Panc1 (cell line): ENCODE data around the gene SYNM.

ENCODE experiments used
- POLR2AphosphoS5 ChIP-seq: IDR thresholded peaks from 2 replicates; pipeline ENCODE4 v1.6.1; 2012; ENCODE audit warnings: mild to moderate bottlenecking, low read depth, low read length, moderate library complexity
- REST ChIP-seq, 2 experiments: IDR thresholded peaks; 2 replicates each; pipeline ENCODE4 v1.6.1; 2011 to 2012; ENCODE audit warnings: low read depth in 2 of 2, control low read depth in 1 of 2, low read length in 1 of 2, mild to moderate bottlenecking in 1 of 2, moderate library complexity in 1 of 2; ENCODE audit not compliant: insufficient read depth in 1 of 2
- SIN3A ChIP-seq: IDR thresholded peaks from 2 replicates; pipeline ENCODE4 v1.6.1; 2012; ENCODE audit warnings: low read depth, mild to moderate bottlenecking, low read length, moderate library complexity, borderline replicate concordance; ENCODE audit not compliant: insufficient read depth
- TCF7L2 ChIP-seq: IDR thresholded peaks from 2 replicates; pipeline ENCODE4 v1.6.1; 2011; ENCODE audit warnings: mild to moderate bottlenecking, low read depth, low read length, inconsistent platforms
- TF ChIP-seq, protein P1 (sequence below): fragments of 450-650 bp; IDR thresholded peaks from 2 replicates; pipeline ENCODE4 v1.5.1; 2017; ENCODE audit warnings: mild to moderate bottlenecking

- TF ChIP-seq, protein P1, sequence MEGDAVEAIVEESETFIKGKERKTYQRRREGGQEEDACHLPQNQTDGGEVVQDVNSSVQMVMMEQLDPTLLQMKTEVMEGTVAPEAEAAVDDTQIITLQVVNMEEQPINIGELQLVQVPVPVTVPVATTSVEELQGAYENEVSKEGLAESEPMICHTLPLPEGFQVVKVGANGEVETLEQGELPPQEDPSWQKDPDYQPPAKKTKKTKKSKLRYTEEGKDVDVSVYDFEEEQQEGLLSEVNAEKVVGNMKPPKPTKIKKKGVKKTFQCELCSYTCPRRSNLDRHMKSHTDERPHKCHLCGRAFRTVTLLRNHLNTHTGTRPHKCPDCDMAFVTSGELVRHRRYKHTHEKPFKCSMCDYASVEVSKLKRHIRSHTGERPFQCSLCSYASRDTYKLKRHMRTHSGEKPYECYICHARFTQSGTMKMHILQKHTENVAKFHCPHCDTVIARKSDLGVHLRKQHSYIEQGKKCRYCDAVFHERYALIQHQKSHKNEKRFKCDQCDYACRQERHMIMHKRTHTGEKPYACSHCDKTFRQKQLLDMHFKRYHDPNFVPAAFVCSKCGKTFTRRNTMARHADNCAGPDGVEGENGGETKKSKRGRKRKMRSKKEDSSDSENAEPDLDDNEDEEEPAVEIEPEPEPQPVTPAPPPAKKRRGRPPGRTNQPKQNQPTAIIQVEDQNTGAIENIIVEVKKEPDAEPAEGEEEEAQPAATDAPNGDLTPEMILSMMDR = no peak
- TF ChIP-seq REST (IDR thresholded peaks at IDR 0.05; ENCODE audit: insufficient read depth in 1 of 2, low read depth in 2 of 2, low read length in 1 of 2) = no peak
- no peak for TF ChIP-seq POLR2AphosphoS5
- TF ChIP-seq TCF7L2 = no peak
- no peak for TF ChIP-seq SIN3A
Observed at GRCh38 chr15:99137877-99138276, 33.0 kb downstream of the SYNM start.
